PFSK-1 (cell line): ENCODE data around the gene DPM2.

Source experiments
- FOXP2 ChIP-seq: optimal IDR thresholded peaks from 2 replicates; pipeline ENCODE3; 2011; ENCODE audit warnings: borderline replicate concordance, control low read depth, inconsistent platforms; ENCODE audit not compliant: insufficient read depth; ENCODE audit errors: extremely low read length, extremely low read depth
- POLR2AphosphoS5 ChIP-seq: IDR thresholded peaks from 2 replicates; pipeline ENCODE4 v1.6.1; 2012; ENCODE audit warnings: low read depth, mild to moderate bottlenecking, control low read depth, low read length, moderate library complexity
- REST ChIP-seq, 2 experiments: IDR thresholded peaks; 2 replicates each; pipeline versions ENCODE4 v1.6.1 to v1.8.0; 2011 to 2012; ENCODE audit warnings: low read depth in 2 of 2, low read length in 2 of 2, control low read depth in 1 of 2, inconsistent platforms in 1 of 2, mild to moderate bottlenecking in 1 of 2, moderate library complexity in 1 of 2; ENCODE audit not compliant: insufficient read depth in 1 of 2
- TAF1 ChIP-seq: IDR thresholded peaks from 2 replicates; pipeline ENCODE4 v1.6.1; 2012; ENCODE audit warnings: low read length, control low read depth, borderline replicate concordance; ENCODE audit not compliant: insufficient read depth

- TF ChIP-seq TAF1 (no peak), REST (IDR thresholded peaks at IDR 0.05; ENCODE audit: insufficient read depth in 1 of 2, low read depth in 2 of 2, low read length in 2 of 2) (no peak), POLR2AphosphoS5 (no peak), FOXP2 (no peak)
Measured at GRCh38 chr9:127908660-127908926, 29.1 kb downstream of the DPM2 start.
